Chondrocyte (in vitro differentiated cells): ENCODE data around the gene EPOP. TPM values are rescaled to one million over a fixed set of nuclear protein-coding genes. Genes with fewer than 3 reads are reported as not detected.

Source experiments
- DNase-seq: peaks from one replicate; pipeline ENCODE4 v3.0.0; 2021; ENCODE audit warnings: mixed read lengths, low spot score
- H3K27ac Mint-ChIP-seq: one replicate; pipeline ENCODE4 v1.8.0; 2021; ENCODE audit warnings: mild to moderate bottlenecking, moderate library complexity, mixed read lengths; ENCODE audit not compliant: unreplicated experiment
- H3K27me3 Mint-ChIP-seq: 2 replicates; pipeline ENCODE4 v1.8.0; 2021; ENCODE audit warnings: low read depth, mixed read lengths
- H3K36me3 Mint-ChIP-seq: 2 replicates; pipeline ENCODE4 v1.8.0; 2021; ENCODE audit warnings: low read depth, mixed read lengths
- H3K4me1 Mint-ChIP-seq: 2 replicates; pipeline ENCODE4 v1.8.0; 2021; ENCODE audit warnings: low read depth, mild to moderate bottlenecking, mixed read lengths
- H3K4me3 Mint-ChIP-seq: one replicate; pipeline ENCODE4 v1.8.0; 2021; ENCODE audit warnings: mild to moderate bottlenecking, moderate library complexity, mixed read lengths; ENCODE audit not compliant: unreplicated experiment
- H3K9me3 Mint-ChIP-seq: 2 replicates; pipeline ENCODE4 v1.8.0; 2021; ENCODE audit warnings: low read depth, mixed read lengths
- CTCF ChIP-seq: fragments of 200-600 bp; sonication (generic); IDR thresholded peaks from 2 replicates; pipeline ENCODE4 v1.5.0; 2021; ENCODE audit warnings: antibody characterized with exemption, mild to moderate bottlenecking, moderate library complexity
- total RNA-seq: library from RNA; stranded (reverse); gene quantifications from 3 replicates; pipeline ENCODE4 v1.2.1, GENCODE V29; 2021

Gene EPOP
- total RNA-seq, 1 donor from 2014 or later = 2.8 TPM

GRCh38 chr17:38690386-38690785 lies 15.6 kb upstream of the EPOP start:
- Mint-ChIP-seq H3K27ac (no peak overlapping the region), H3K27me3 (peaks cover 3% of the 10 kb centered on the region), H3K9me3 (no peaks in the 10 kb centered on the region), H3K4me3 (no peak overlapping the region), H3K4me1 (no peaks in the 10 kb centered on the region), H3K36me3 (no peaks in the 10 kb centered on the region)
- DNase-seq = no peak
- TF ChIP-seq CTCF = no peak

GRCh38 chr17:38687286-38687685 lies 12.5 kb upstream of the EPOP start:
- no peaks in the 10 kb centered on the region for H3K9me3 Mint-ChIP-seq
- peaks cover 3% of the 10 kb centered on the region for H3K27me3 Mint-ChIP-seq
- no peak for DNase-seq
- no peaks in the 10 kb centered on the region for H3K36me3 Mint-ChIP-seq
- no peaks in the 10 kb centered on the region for H3K4me1 Mint-ChIP-seq
- no peak overlapping the region for H3K4me3 Mint-ChIP-seq
- TF ChIP-seq CTCF = no peak
- no peak overlapping the region for H3K27ac Mint-ChIP-seq

- Mint-ChIP-seq H3K4me1 (no peaks in the 10 kb centered on the region), H3K27me3 (peaks cover 3% of the 10 kb centered on the region), H3K4me3 (no peak overlapping the region), H3K27ac (no peak overlapping the region), H3K9me3 (no peaks in the 10 kb centered on the region), H3K36me3 (no peaks in the 10 kb centered on the region)
- no peak for TF ChIP-seq CTCF
- no peak for DNase-seq
Measured at GRCh38 chr17:38685491-38685890, 10.7 kb upstream of the EPOP start.

GRCh38 chr17:38681096-38681495 lies 6.3 kb upstream of the EPOP start:
- no peak for TF ChIP-seq CTCF
- Mint-ChIP-seq H3K4me3 (no peak overlapping the region), H3K27ac (no peak overlapping the region), H3K27me3 (peaks cover 3% of the 10 kb centered on the region), H3K4me1 (peaks cover 8% of the 10 kb centered on the region), H3K36me3 (no peaks in the 10 kb centered on the region), H3K9me3 (no peaks in the 10 kb centered on the region)
- DNase-seq = no peak

- no peak overlapping the region for H3K4me3 Mint-ChIP-seq
- no peak for TF ChIP-seq CTCF
- no peaks in the 10 kb centered on the region for H3K9me3 Mint-ChIP-seq
- H3K36me3 Mint-ChIP-seq = no peaks in the 10 kb centered on the region
- H3K27ac Mint-ChIP-seq = no peak overlapping the region
- H3K27me3 Mint-ChIP-seq = peaks cover 3% of the 10 kb centered on the region
- no peak for DNase-seq
- H3K4me1 Mint-ChIP-seq = peaks cover 11% of the 10 kb centered on the region
Measured at GRCh38 chr17:38677819-38678218, 3.1 kb upstream of the EPOP start.
